ENCODE data around the gene IP6K3.

Gene IP6K3

GRCh38 chr6:33738879-33739278 is 7.8 kb downstream of the IP6K3 start:
- DNase-seq: no peak

- DNase-seq: no peak
These were observed 8.6 kb downstream of the IP6K3 start for GRCh38 chr6:33738153-33738552.

- no peak for DNase-seq
These were observed 9.3 kb downstream of the IP6K3 start for GRCh38 chr6:33737267-33738026.

GRCh38 chr6:33735216-33735615 is 11.5 kb downstream of the IP6K3 start:
- no peak for DNase-seq

GRCh38 chr6:33733709-33734007 is 13.0 kb downstream of the IP6K3 start:
- no peak for DNase-seq

- DNase-seq: no peak
These were observed 13.6 kb downstream of the IP6K3 start for GRCh38 chr6:33732817-33733708.

- DNase-seq: no peak
These were observed 14.3 kb downstream of the IP6K3 start for GRCh38 chr6:33732385-33732784.

- DNase-seq: no peak
These were observed 14.9 kb downstream of the IP6K3 start for GRCh38 chr6:33731751-33732282.

GRCh38 chr6:33731035-33731434 is 15.7 kb downstream of the IP6K3 start:
- DNase-seq: no peak

- no peak for DNase-seq
These were observed 16.1 kb downstream of the IP6K3 start for GRCh38 chr6:33730611-33731010.

- DNase-seq: no peak
These were observed 17.6 kb downstream of the IP6K3 start for GRCh38 chr6:33729059-33729458.

- DNase-seq: no peak
These were observed 18.3 kb downstream of the IP6K3 start for GRCh38 chr6:33728438-33728837.

- DNase-seq: no peak
These were observed 18.8 kb downstream of the IP6K3 start for GRCh38 chr6:33727932-33728331.

GRCh38 chr6:33727126-33727525 is 19.6 kb downstream of the IP6K3 start:
- DNase-seq: no peak

GRCh38 chr6:33726696-33727095 is 20.0 kb downstream of the IP6K3 start:
- no peak for DNase-seq

- no peak for DNase-seq
These were observed 20.6 kb downstream of the IP6K3 start for GRCh38 chr6:33725891-33726673.

GRCh38 chr6:33725222-33725621 is 21.5 kb downstream of the IP6K3 start:
- no peak for DNase-seq

- DNase-seq: no peak
These were observed 22.3 kb downstream of the IP6K3 start for GRCh38 chr6:33724102-33725023.

GRCh38 chr6:33723371-33724085 is 23.2 kb downstream of the IP6K3 start:
- DNase-seq: no peak

GRCh38 chr6:33722103-33722623 is 24.5 kb downstream of the IP6K3 start:
- no peak for DNase-seq

GRCh38 chr6:33721508-33721907 is 25.2 kb downstream of the IP6K3 start:
- DNase-seq: no peak

Measured in NCI-H345 (cell line).